Measurements from ENCODE around the gene LRRTM4.
"Not testable (repeated sequence)": the region's sequence is repeated elsewhere in the genome, so short reads cannot be mapped to it uniquely, and the experiment has no call there.

LRRTM4 gene

GRCh38 chr2:77169426-77169825 lies 352.8 kb downstream of the LRRTM4 start:
- H3K27me3 ChIP-seq (ENCODE audit: low read depth, low read length) = no peaks in the 10 kb centered on the region
- no peak overlapping the region for H3K4me3 ChIP-seq (ENCODE audit: low read length)
- H3K79me2 ChIP-seq (ENCODE audit: low read length) = no peaks in the 10 kb centered on the region
- H4K20me1 ChIP-seq (ENCODE audit: insufficient read depth, low read length) = no peaks in the 10 kb centered on the region
- no peak overlapping the region for H3K4me2 ChIP-seq (ENCODE audit: low read length)
- H3K4me1 ChIP-seq (ENCODE audit: low read length) = no peaks in the 10 kb centered on the region
- H3K9ac ChIP-seq (ENCODE audit: low read length) = no peak overlapping the region
- no peak overlapping the region for H3K27ac ChIP-seq (ENCODE audit: low read length)
- TF ChIP-seq EZH2phosphoT487 (IDR thresholded peaks at IDR 0.05; ENCODE audit: low read depth) (no peak), CTCF (IDR thresholded peaks at IDR 0.05; ENCODE audit: low read depth, low read length) (no peak)
- H3K36me3 ChIP-seq (replicated peaks; ENCODE audit: low read depth, low read length) = no peaks in the 10 kb centered on the region
- no peak overlapping the region for H2AFZ ChIP-seq (ENCODE audit: low read depth, low read length)
- no peaks in the 10 kb centered on the region for H3K9me3 ChIP-seq (ENCODE audit: insufficient read depth, low read length)

- not testable (repeated sequence) for H3K4me1 ChIP-seq (ENCODE audit: low read length); H3K36me3 ChIP-seq (replicated peaks; ENCODE audit: low read depth, low read length); H3K4me3 ChIP-seq (ENCODE audit: low read length); H3K27me3 ChIP-seq (ENCODE audit: low read depth, low read length); H3K9me3 ChIP-seq (ENCODE audit: insufficient read depth, low read length); H3K4me2 ChIP-seq (ENCODE audit: low read length); H3K9ac ChIP-seq (ENCODE audit: low read length); H4K20me1 ChIP-seq (ENCODE audit: insufficient read depth, low read length); H3K79me2 ChIP-seq (ENCODE audit: low read length); H2AFZ ChIP-seq (ENCODE audit: low read depth, low read length); H3K27ac ChIP-seq (ENCODE audit: low read length)
These were observed 358.2 kb downstream of the LRRTM4 start for GRCh38 chr2:77164021-77164420.

GRCh38 chr2:77161009-77161408 lies 361.2 kb downstream of the LRRTM4 start:
- Histone ChIP-seq H2AFZ (ENCODE audit: low read depth, low read length) (no peak overlapping the region), H3K27me3 (ENCODE audit: low read depth, low read length) (no peaks in the 10 kb centered on the region), H3K79me2 (ENCODE audit: low read length) (no peaks in the 10 kb centered on the region), H3K9ac (ENCODE audit: low read length) (no peak overlapping the region), H3K4me2 (ENCODE audit: low read length) (no peak overlapping the region), H4K20me1 (ENCODE audit: insufficient read depth, low read length) (no peaks in the 10 kb centered on the region), H3K9me3 (ENCODE audit: insufficient read depth, low read length) (no peaks in the 10 kb centered on the region), H3K36me3 (replicated peaks; ENCODE audit: low read depth, low read length) (no peaks in the 10 kb centered on the region), H3K27ac (ENCODE audit: low read length) (no peak overlapping the region), H3K4me1 (ENCODE audit: low read length) (no peaks in the 10 kb centered on the region), H3K4me3 (ENCODE audit: low read length) (no peak overlapping the region)
- TF ChIP-seq EZH2phosphoT487 (IDR thresholded peaks at IDR 0.05; ENCODE audit: low read depth) (no peak), CTCF (IDR thresholded peaks at IDR 0.05; ENCODE audit: low read depth, low read length) (no peak)

- Histone ChIP-seq H3K9ac (ENCODE audit: low read length) (no peak overlapping the region), H2AFZ (ENCODE audit: low read depth, low read length) (no peak overlapping the region), H4K20me1 (ENCODE audit: insufficient read depth, low read length) (no peaks in the 10 kb centered on the region), H3K9me3 (ENCODE audit: insufficient read depth, low read length) (no peaks in the 10 kb centered on the region), H3K27me3 (ENCODE audit: low read depth, low read length) (no peaks in the 10 kb centered on the region), H3K27ac (ENCODE audit: low read length) (no peak overlapping the region), H3K79me2 (ENCODE audit: low read length) (no peaks in the 10 kb centered on the region), H3K4me2 (ENCODE audit: low read length) (no peak overlapping the region), H3K4me1 (ENCODE audit: low read length) (no peaks in the 10 kb centered on the region), H3K36me3 (replicated peaks; ENCODE audit: low read depth, low read length) (no peaks in the 10 kb centered on the region), H3K4me3 (ENCODE audit: low read length) (no peak overlapping the region)
- TF ChIP-seq CTCF (IDR thresholded peaks at IDR 0.05; ENCODE audit: low read depth, low read length) = no peak
- TF ChIP-seq EZH2phosphoT487 (IDR thresholded peaks at IDR 0.05; ENCODE audit: low read depth) = no peak
These were observed 365.6 kb downstream of the LRRTM4 start for GRCh38 chr2:77156599-77156998.

GRCh38 chr2:77155511-77155910 lies 366.7 kb downstream of the LRRTM4 start:
- H3K4me1 ChIP-seq (ENCODE audit: low read length) = no peaks in the 10 kb centered on the region
- TF ChIP-seq CTCF (IDR thresholded peaks at IDR 0.05; ENCODE audit: low read depth, low read length) (no peak), EZH2phosphoT487 (IDR thresholded peaks at IDR 0.05; ENCODE audit: low read depth) (no peak)
- no peak overlapping the region for H3K9ac ChIP-seq (ENCODE audit: low read length)
- no peak overlapping the region for H3K4me3 ChIP-seq (ENCODE audit: low read length)
- H3K9me3 ChIP-seq (ENCODE audit: insufficient read depth, low read length) = no peaks in the 10 kb centered on the region
- no peak overlapping the region for H2AFZ ChIP-seq (ENCODE audit: low read depth, low read length)
- H3K36me3 ChIP-seq (replicated peaks; ENCODE audit: low read depth, low read length) = no peaks in the 10 kb centered on the region
- no peak overlapping the region for H3K27ac ChIP-seq (ENCODE audit: low read length)
- H3K27me3 ChIP-seq (ENCODE audit: low read depth, low read length) = no peaks in the 10 kb centered on the region
- H3K4me2 ChIP-seq (ENCODE audit: low read length) = no peak overlapping the region
- no peaks in the 10 kb centered on the region for H3K79me2 ChIP-seq (ENCODE audit: low read length)
- no peaks in the 10 kb centered on the region for H4K20me1 ChIP-seq (ENCODE audit: insufficient read depth, low read length)

Measured in OCI-LY3 (cell line).